Kidney epithelial cell (primary cell): ENCODE results near the gene SYT3. TPM values are rescaled to one million over a fixed set of nuclear protein-coding genes. Genes with fewer than 3 reads are reported as not detected.
"Not testable (repeated sequence)": the region's sequence is repeated elsewhere in the genome, so short reads cannot be mapped to it uniquely, and the experiment has no call there.

Experiments
- DNase-seq: peaks from one replicate; pipeline ENCODE4 v3.0.0-alpha.2; 2010; ENCODE audit warnings: low read depth
- H3K27me3 ChIP-seq: 2 replicates; pipeline ENCODE4 v1.6.0; 2011; ENCODE audit warnings: low read length; ENCODE audit not compliant: control insufficient read depth, insufficient read depth
- H3K36me3 ChIP-seq: 2 replicates; pipeline ENCODE4 v1.5.1; 2011; ENCODE audit warnings: low read length; ENCODE audit not compliant: control insufficient read depth, insufficient read depth
- H3K4me3 ChIP-seq: 2 replicates; pipeline ENCODE4 v1.5.1; 2011; ENCODE audit warnings: low read depth, mild to moderate bottlenecking, control low read depth, low read length
- total RNA-seq: library from RNA; depleted of rRNA; stranded (reverse); fragments of >200 nt; gene quantifications from 2 replicates; pipeline ENCODE4 v1.2.3, GENCODE V29; 2015
- TF ChIP-seq, protein P1 (sequence below): IDR thresholded peaks from 2 replicates; pipeline ENCODE4 v1.5.1; 2011; ENCODE audit warnings: mild to moderate bottlenecking, moderate library complexity, low read length, control low read depth, inconsistent platforms; ENCODE audit not compliant: insufficient read depth, poor library complexity, severe bottlenecking

The SYT3 gene
- total RNA-seq, 1 donor from 2014 or later = 0.29 TPM

GRCh38 chr19:50601407-50602088, 38.1 kb downstream of the SYT3 start:
- H3K27me3 ChIP-seq = peaks cover 3% of the 10 kb centered on the region
- H3K36me3 ChIP-seq = no peaks in the 10 kb centered on the region
- H3K4me3 ChIP-seq = no peak overlapping the region
- TF ChIP-seq, protein P1, sequence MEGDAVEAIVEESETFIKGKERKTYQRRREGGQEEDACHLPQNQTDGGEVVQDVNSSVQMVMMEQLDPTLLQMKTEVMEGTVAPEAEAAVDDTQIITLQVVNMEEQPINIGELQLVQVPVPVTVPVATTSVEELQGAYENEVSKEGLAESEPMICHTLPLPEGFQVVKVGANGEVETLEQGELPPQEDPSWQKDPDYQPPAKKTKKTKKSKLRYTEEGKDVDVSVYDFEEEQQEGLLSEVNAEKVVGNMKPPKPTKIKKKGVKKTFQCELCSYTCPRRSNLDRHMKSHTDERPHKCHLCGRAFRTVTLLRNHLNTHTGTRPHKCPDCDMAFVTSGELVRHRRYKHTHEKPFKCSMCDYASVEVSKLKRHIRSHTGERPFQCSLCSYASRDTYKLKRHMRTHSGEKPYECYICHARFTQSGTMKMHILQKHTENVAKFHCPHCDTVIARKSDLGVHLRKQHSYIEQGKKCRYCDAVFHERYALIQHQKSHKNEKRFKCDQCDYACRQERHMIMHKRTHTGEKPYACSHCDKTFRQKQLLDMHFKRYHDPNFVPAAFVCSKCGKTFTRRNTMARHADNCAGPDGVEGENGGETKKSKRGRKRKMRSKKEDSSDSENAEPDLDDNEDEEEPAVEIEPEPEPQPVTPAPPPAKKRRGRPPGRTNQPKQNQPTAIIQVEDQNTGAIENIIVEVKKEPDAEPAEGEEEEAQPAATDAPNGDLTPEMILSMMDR = no peak
- DNase-seq = no peak

GRCh38 chr19:50599427-50599826, 40.3 kb downstream of the SYT3 start:
- TF ChIP-seq, protein P1 = no peak
- Histone ChIP-seq H3K4me3 (no peak overlapping the region), H3K27me3 (no peaks in the 10 kb centered on the region), H3K36me3 (no peaks in the 10 kb centered on the region)
- DNase-seq = no peak

DNA sequence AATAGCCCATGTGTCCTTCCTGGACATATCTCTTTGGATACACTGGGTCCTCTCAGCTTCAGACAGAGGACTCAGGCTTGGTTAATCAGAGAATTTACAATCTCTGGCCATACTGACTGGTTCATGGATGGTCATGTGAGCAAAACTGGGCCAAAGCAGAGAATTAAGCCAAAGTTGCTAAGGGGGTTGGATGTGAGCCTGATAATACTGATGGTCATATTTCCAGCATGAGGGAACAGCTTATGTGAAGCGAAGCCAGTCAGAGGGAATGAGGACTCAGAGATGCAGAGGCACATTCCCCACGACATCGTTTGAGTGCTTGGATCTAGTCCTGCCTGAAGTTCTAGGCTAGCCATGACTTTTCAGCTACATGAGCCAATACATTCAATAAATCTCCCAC, 49.5 kb downstream of the SYT3 start:
- no peak for DNase-seq
- Histone ChIP-seq H3K36me3 (no peaks in the 10 kb centered on the region), H3K27me3 (no peaks in the 10 kb centered on the region), H3K4me3 (no peak overlapping the region)
- TF ChIP-seq, protein P1 = no peak

DNA sequence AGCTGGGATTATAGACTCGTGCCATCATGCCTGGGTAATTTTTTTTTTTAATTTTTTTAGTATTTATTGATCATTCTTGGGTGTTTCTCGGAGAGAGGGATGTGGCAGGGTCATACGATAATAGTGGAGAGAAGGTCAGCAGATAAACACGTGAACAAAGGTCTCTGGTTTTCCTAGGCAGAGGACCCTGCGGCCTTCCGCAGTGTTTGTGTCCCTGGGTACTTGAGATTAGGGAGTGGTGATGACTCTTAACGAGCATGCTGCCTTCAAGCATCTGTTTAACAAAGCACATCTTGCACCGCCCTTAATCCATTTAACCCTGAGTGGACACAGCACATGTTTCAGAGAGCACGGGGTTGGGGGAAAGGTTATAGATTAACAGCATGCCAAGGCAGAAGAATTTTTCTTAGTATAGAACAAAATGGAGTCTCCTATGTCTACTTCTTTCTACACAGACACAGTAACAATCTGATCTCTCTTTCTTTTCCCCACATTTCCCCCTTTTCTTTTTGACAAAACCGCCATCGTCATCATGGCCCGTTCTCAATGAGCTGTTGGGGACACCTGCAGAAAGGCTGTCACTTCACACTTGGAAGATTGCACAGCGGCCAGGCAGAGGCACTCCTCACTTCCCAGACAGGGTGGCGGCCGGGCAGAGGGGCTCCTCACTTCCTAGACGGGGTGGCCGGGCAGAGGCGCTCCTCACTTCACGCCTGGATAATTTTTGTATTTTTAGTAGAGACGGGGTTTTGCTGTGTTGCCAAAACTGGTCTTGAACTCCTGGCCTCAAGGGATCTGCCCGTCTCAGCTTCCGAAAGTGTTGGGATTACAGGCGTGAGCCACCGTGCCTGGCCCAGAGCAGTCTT, 57.7 kb downstream of the SYT3 start:
- not testable (repeated sequence) for DNase-seq, H3K4me3 ChIP-seq, H3K27me3 ChIP-seq, H3K36me3 ChIP-seq

DNA sequence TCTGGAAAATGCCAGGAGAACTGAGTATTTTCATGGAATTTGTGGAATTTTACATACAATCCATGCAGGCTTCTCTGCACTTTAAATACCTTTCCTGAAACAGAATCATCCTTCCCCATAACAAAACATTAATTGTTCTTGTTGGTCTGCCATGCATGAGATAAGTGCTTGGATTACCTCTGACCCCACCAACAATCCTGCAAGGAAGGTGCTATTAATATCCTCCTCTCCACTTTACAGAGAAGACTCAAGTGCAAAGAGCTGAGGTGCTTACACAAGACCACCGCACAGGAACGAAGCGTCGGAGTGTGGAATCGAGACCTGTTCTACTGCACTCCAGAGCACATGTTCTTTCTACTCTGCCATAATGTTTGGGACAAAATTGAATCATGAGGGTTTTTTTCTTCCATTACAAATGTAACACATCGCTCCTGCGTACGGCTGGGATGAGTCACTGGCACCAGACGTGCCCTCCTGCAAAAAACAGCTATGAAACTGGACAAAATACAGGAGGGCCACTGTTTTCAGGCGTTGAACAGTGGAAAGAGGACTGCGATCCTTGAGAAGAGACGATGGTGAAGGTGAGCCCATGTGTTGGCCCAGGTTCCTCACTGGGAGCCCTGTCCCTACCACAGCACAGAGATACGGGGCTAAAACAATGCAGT, 58.6 kb downstream of the SYT3 start:
- H3K36me3 ChIP-seq = no peaks in the 10 kb centered on the region
- TF ChIP-seq, protein P1 = no peak
- no peak for DNase-seq
- H3K4me3 ChIP-seq = no peak overlapping the region
- H3K27me3 ChIP-seq = no peaks in the 10 kb centered on the region

DNA sequence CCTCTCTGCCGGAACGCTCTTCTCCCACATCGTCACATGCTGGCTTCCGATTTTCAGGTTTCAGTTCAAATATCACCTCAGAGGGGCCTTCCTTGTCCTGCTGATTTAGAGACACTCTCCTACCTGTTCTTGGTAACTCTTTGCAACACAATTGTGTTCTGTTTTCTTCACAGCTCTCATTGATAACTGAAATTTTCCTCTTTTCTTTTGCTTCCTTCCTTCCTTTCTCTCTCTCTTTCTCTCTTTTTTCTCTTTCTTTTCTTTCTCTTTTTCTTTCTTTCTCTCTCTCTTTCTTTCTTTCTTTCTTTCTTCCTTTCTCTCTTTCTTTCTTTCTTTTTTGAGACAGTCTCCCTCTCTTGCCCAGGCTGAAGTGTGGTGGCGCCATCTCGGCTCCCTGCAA, 59.4 kb downstream of the SYT3 start:
- H3K4me3 ChIP-seq = no peak overlapping the region
- TF ChIP-seq, protein P1 = no peak

DNA sequence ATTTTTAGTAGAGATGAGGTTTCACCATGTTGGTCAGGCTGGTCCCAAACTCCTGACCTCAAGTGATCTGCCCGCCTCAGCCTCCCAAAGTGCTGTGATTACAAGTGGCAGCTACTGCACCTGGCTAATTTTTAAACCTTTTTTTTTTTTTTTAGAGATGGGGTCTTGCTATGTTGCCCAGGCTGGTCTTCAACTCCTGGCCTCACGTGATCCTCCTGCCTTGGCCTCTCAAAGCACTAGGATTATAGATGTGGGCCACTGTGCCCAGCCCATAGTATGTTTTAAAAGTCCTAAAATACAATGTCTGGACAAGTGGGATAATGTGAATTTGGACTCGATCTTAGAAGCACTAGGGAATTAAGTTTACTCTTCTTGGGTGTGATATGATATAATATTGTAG, 62.9 kb downstream of the SYT3 start:
- H3K36me3 ChIP-seq, DNase-seq, H3K27me3 ChIP-seq, H3K4me3 ChIP-seq: not testable (repeated sequence)

More for the DNA sequence above, 59.4 kb downstream of the SYT3 start:
- Histone ChIP-seq H3K36me3 (no peaks in the 10 kb centered on the region), H3K27me3 (no peaks in the 10 kb centered on the region)
- no peak for DNase-seq
